ENCODE measurements around the gene PBLD.

DNA sequence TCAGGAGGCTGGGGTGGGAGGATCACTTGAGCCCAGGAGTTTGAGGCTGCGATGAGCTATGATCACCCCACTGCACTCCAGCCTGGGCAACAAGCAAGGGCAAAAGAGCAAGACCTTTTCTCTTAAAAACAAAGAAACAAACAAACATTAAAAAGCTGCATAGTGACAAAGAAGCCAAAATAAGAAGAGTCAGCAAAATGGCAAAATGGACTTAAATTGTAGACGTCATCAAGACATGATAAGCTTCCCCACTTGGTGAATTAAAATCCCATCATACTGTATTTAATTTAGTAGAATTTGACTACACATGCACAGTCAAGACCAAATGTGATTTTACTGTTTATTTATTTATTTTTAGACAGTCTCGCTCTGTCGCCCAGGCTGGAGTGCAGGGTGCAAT, 52.0 kb downstream of the PBLD start:
- TF ChIP-seq TARDBP (IDR thresholded peaks at IDR 0.05): no peak
- no peak for TF ChIP-seq BHLHE40 (IDR thresholded peaks at IDR 0.05; ENCODE audit: borderline replicate concordance)
- TF ChIP-seq LEF1 (IDR thresholded peaks at IDR 0.05; ENCODE audit: borderline replicate concordance): no peak

All from HEK293T (cell line).